DND-41 (cell line): ENCODE measurements around the gene FOXL1.

Experiments used
- EZH2 ChIP-seq: IDR thresholded peaks from 3 replicates; pipeline ENCODE4 v1.6.1; 2012; ENCODE audit warnings: borderline replicate concordance, low read depth, mild to moderate bottlenecking, moderate library complexity, low read length, inconsistent platforms; ENCODE audit not compliant: severe bottlenecking
- TF ChIP-seq, protein P1 (sequence below): IDR thresholded peaks from 2 replicates; pipeline ENCODE4 v1.5.1; 2012; ENCODE audit warnings: borderline replicate concordance, low read length, moderate library complexity, mild to moderate bottlenecking; ENCODE audit not compliant: poor library complexity, severe bottlenecking; ENCODE audit errors: extremely low read depth

DNA sequence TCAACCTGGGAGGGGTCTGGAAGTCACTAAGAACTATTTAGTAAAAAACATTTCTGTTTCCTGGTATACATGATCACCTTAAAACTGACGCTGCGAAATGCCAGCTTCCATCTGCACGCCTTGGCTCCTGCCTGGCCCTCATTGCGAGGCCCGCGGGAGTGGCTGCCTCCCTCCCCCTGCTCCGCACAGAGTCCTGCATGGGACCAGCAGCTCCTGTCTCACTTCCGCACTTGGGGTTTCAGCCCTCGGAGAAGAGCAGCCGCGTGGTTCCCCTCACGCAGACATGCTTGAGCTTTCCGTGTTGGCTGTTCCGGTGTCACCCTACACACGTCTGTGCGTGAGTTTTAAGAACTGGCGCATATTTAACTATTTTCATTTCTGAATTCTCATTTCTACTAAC is 41.7 kb upstream of the FOXL1 start:
- TF ChIP-seq EZH2 = no peak
- TF ChIP-seq, protein P1, sequence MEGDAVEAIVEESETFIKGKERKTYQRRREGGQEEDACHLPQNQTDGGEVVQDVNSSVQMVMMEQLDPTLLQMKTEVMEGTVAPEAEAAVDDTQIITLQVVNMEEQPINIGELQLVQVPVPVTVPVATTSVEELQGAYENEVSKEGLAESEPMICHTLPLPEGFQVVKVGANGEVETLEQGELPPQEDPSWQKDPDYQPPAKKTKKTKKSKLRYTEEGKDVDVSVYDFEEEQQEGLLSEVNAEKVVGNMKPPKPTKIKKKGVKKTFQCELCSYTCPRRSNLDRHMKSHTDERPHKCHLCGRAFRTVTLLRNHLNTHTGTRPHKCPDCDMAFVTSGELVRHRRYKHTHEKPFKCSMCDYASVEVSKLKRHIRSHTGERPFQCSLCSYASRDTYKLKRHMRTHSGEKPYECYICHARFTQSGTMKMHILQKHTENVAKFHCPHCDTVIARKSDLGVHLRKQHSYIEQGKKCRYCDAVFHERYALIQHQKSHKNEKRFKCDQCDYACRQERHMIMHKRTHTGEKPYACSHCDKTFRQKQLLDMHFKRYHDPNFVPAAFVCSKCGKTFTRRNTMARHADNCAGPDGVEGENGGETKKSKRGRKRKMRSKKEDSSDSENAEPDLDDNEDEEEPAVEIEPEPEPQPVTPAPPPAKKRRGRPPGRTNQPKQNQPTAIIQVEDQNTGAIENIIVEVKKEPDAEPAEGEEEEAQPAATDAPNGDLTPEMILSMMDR = no peak
